H1 (cell line): ENCODE data around the gene C19orf53. TPM values are rescaled to one million over a fixed set of nuclear protein-coding genes. Genes with fewer than 3 reads are reported as not detected.

Experiments
- E2F6 ChIP-seq: IDR thresholded peaks from 2 replicates; pipeline ENCODE4 v1.6.1; 2012; ENCODE audit warnings: inconsistent platforms
- JUN ChIP-seq: IDR thresholded peaks from 2 replicates; pipeline ENCODE4 v1.6.1; 2011; ENCODE audit warnings: low read depth, mild to moderate bottlenecking, improper control_type of control experiment, low read length
- PHF8 ChIP-seq: fragments of 200-600 bp; sonication (generic); conservative IDR thresholded peaks from 2 replicates; pipeline ENCODE4 v1.7.1; 2012; ENCODE audit warnings: low read depth, mild to moderate bottlenecking, inconsistent platforms, low read length, moderate library complexity
- SIN3A ChIP-seq, 2 experiments: IDR thresholded peaks in 1 of 2; conservative IDR thresholded peaks in 1 of 2; 2 replicates each; pipeline ENCODE4 v1.6.1; 2011 to 2012; ENCODE audit warnings: low read length in 2 of 2, improper control_type of control experiment in 1 of 2, low read depth in 1 of 2, mild to moderate bottlenecking in 1 of 2
- SIRT6 ChIP-seq: IDR thresholded peaks from one replicate; pipeline ENCODE4 v1.7.1; 2012; ENCODE audit warnings: low read length, inconsistent platforms
- polyA plus RNA-seq, 7 experiments: library from polyadenylated mRNA; depleted of rRNA in 3 of 7; stranded (reverse) in 5 of 7; unstranded in 2 of 7; fragments of >200 nt in 5 of 7; fragments of 200-250 nt in 2 of 7; gene quantifications; 1 replicate in 5 of 7; 2 replicates in 1 of 7; 4 replicates in 1 of 7; pipeline versions ENCODE4 v1.2.1 to v1.2.3, GENCODE V29; 2011 to 2013; ENCODE audit warnings: missing spikeins in 2 of 7, mixed read lengths in 2 of 7
- total RNA-seq: library from RNA; stranded (reverse); fragmentation: NEBNext Ultra II Directional; extraction: Animal tissue kit (Norgen Biotek cat#: 25700); gene quantifications from 2 replicates; pipeline ENCODE4 v1.2.1, GENCODE V29; 2021

C19orf53 gene
- total and polyA plus RNA-seq, 2 of the 8 experiments (the other 6 are each of a cell fraction or from before 2014, with no cell fraction given): 104 to 169 TPM

GRCh38 chr19:13783565-13784500, 9.6 kb downstream of the C19orf53 start (continued):
- TF ChIP-seq E2F6 (no peak), SIN3A (conservative IDR thresholded peaks at IDR 0.05 in 1 of 2, IDR thresholded peaks at IDR 0.05 in 1 of 2; ENCODE audit: low read depth in 1 of 2, low read length in 2 of 2) (no peak), PHF8 (no peak), JUN (no peak), SIRT6 (no peak)
